ENCODE measurements around the gene PPM1N.

PPM1N gene

GRCh38 chr19:45462174-45462573, 36.1 kb upstream of the PPM1N start:
- Histone ChIP-seq H3K9ac (ENCODE audit: low read length in 5 of 5) (no peak overlapping the region), H3K4me1 (ENCODE audit: control insufficient read depth in 5 of 5, insufficient read depth in 5 of 5, low read length in 5 of 5) (peaks cover 0 to 4% (median 3%) of the 10 kb centered on the region in 5 donors), H3K36me3 (ENCODE audit: control insufficient read depth in 5 of 5, insufficient read depth in 5 of 5, low read length in 5 of 5) (no peaks in the 10 kb centered on the region), H3K9me3 (ENCODE audit: control insufficient read depth in 5 of 5, low read length in 5 of 5) (no peaks in the 10 kb centered on the region), H3K27me3 (ENCODE audit: control insufficient read depth in 5 of 5, insufficient read depth in 4 of 5, low read length in 5 of 5) (peaks cover 0 to 3% (median 0%) of the 10 kb centered on the region in 5 donors), H3K4me3 (ENCODE audit: low read depth in 1 of 5, low read length in 5 of 5) (no peak overlapping the region), H3K27ac (ENCODE audit: low read depth, low read length) (no peak overlapping the region)

- no peak overlapping the region for H3K9ac ChIP-seq (ENCODE audit: low read length in 5 of 5)
- no peaks in the 10 kb centered on the region for H3K9me3 ChIP-seq (ENCODE audit: control insufficient read depth in 5 of 5, low read length in 5 of 5)
- no peaks in the 10 kb centered on the region for H3K36me3 ChIP-seq (ENCODE audit: control insufficient read depth in 5 of 5, insufficient read depth in 5 of 5, low read length in 5 of 5)
- H3K4me1 ChIP-seq (ENCODE audit: control insufficient read depth in 5 of 5, insufficient read depth in 5 of 5, low read length in 5 of 5) = peaks cover 0 to 9% (median 7%) of the 10 kb centered on the region in 5 donors
- H3K27ac ChIP-seq (ENCODE audit: low read depth, low read length) = no peak overlapping the region
- H3K4me3 ChIP-seq (ENCODE audit: low read depth in 1 of 5, low read length in 5 of 5) = no peak overlapping the region
- peaks cover 0 to 3% (median 0%) of the 10 kb centered on the region in 5 donors for H3K27me3 ChIP-seq (ENCODE audit: control insufficient read depth in 5 of 5, insufficient read depth in 4 of 5, low read length in 5 of 5)
Observed at GRCh38 chr19:45463241-45463640, 35.0 kb upstream of the PPM1N start.

DNA sequence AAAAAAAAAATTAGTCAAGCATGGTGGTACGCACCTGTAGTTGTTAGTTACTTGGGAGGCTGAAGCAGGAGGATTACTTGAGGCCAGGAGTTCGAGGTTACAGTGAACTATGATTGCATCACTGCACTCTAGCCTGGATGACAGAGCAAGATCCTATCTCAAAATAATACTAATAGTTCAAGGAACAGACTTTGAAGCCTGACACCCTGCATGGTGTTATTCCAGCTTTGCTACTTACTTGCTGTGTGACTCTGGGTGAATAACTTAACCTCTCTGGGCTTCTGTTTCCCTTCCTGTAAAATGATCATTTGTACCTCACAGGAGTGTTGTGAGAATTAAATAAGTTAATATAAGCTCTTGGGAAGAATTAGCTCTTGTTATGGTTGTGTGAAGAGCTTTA, 34.0 kb upstream of the PPM1N start:
- Histone ChIP-seq H3K27me3 (ENCODE audit: control insufficient read depth in 5 of 5, insufficient read depth in 4 of 5, low read length in 5 of 5) (peaks cover 0 to 3% (median 0%) of the 10 kb centered on the region in 5 donors), H3K9ac (ENCODE audit: low read length in 5 of 5) (no peak overlapping the region), H3K9me3 (ENCODE audit: control insufficient read depth in 5 of 5, low read length in 5 of 5) (no peaks in the 10 kb centered on the region), H3K4me3 (ENCODE audit: low read depth in 1 of 5, low read length in 5 of 5) (no peak overlapping the region), H3K4me1 (ENCODE audit: control insufficient read depth in 5 of 5, insufficient read depth in 5 of 5, low read length in 5 of 5) (peaks cover 0 to 15% (median 8%) of the 10 kb centered on the region in 5 donors), H3K36me3 (ENCODE audit: control insufficient read depth in 5 of 5, insufficient read depth in 5 of 5, low read length in 5 of 5) (peaks cover 0 to under 1% (median 0%) of the 10 kb centered on the region in 5 donors), H3K27ac (ENCODE audit: low read depth, low read length) (no peak overlapping the region)

DNA sequence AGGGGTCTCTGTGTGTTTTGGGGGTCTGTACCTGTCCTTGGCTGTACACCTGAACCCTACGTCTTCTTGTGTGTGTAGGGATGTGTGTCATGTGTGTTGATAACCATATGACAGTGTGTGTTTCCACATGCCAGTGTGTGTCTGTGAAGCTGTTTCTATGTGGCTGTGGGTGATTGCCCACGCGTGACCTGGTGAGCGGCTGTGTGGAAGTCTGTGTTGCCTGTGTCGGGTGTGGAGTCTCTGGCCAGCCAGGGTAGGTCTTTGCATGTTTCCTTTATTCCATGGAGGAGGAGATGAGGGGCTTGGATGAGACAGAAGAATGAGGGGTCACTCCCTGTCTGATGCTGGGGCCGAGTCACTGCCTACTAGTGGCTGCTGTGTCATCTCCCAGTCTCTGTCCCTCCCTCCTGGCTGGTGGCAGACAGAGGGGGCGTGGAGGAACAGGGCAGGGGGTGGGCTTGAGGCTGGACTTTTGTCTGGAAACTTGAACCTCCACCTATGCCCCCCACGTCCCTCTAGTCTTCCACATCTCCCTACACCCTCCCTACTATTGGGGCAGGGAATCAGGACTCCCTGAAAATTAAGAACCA, 33.3 kb upstream of the PPM1N start:
- H3K4me3 ChIP-seq (ENCODE audit: low read depth in 1 of 5, low read length in 5 of 5) = no peak overlapping the region
- H3K27me3 ChIP-seq (ENCODE audit: control insufficient read depth in 5 of 5, insufficient read depth in 4 of 5, low read length in 5 of 5) = peaks cover 0 to 3% (median 0%) of the 10 kb centered on the region in 5 donors
- peaks cover 2 to 22% (median 12%) of the 10 kb centered on the region in 5 donors for H3K4me1 ChIP-seq (ENCODE audit: control insufficient read depth in 5 of 5, insufficient read depth in 5 of 5, low read length in 5 of 5)
- peaks cover 0 to 7% (median 6%) of the 10 kb centered on the region in 5 donors for H3K36me3 ChIP-seq (ENCODE audit: control insufficient read depth in 5 of 5, insufficient read depth in 5 of 5, low read length in 5 of 5)
- no peak overlapping the region for H3K27ac ChIP-seq (ENCODE audit: low read depth, low read length)
- H3K9me3 ChIP-seq (ENCODE audit: control insufficient read depth in 5 of 5, low read length in 5 of 5) = no peaks in the 10 kb centered on the region
- no peak overlapping the region for H3K9ac ChIP-seq (ENCODE audit: low read length in 5 of 5)

DNA sequence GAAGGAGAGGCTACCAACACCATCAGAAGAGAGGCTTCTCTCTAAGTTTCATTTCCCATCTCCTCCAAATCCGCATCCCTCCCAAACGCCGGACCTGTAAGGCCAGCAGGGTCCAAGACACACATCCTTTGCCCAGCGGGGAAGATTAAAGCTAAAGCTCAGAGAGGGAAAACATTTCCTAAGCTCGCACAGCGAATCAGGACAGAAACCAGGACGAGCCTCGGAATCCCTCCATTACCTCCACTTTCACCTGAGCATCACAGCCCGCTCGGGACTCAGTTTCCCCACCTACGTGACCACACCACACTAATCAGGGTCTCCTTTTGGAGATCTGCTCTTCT, 31.2 kb upstream of the PPM1N start:
- H3K36me3 ChIP-seq (ENCODE audit: control insufficient read depth in 5 of 5, insufficient read depth in 5 of 5, low read length in 5 of 5) = peaks cover 0 to 29% (median 28%) of the 10 kb centered on the region in 5 donors
- H3K4me1 ChIP-seq (ENCODE audit: control insufficient read depth in 5 of 5, insufficient read depth in 5 of 5, low read length in 5 of 5) = peaks cover 6 to 41% (median 23%) of the 10 kb centered on the region in 5 donors
- H3K4me3 ChIP-seq (ENCODE audit: low read depth in 1 of 5, low read length in 5 of 5) = peak overlapping the region; percentile 61 to 100 (median 99)
- peak overlapping the region; percentile 83 for H3K27ac ChIP-seq (ENCODE audit: low read depth, low read length)
- peaks cover 0 to 7% (median 0%) of the 10 kb centered on the region in 5 donors for H3K27me3 ChIP-seq (ENCODE audit: control insufficient read depth in 5 of 5, insufficient read depth in 4 of 5, low read length in 5 of 5)
- H3K9ac ChIP-seq (ENCODE audit: low read length in 5 of 5) = peak overlapping the region in 4 of 5 donors; percentile 26 to 99 (median 96)
- no peaks in the 10 kb centered on the region for H3K9me3 ChIP-seq (ENCODE audit: control insufficient read depth in 5 of 5, low read length in 5 of 5)

- Histone ChIP-seq H3K4me1 (ENCODE audit: control insufficient read depth in 5 of 5, insufficient read depth in 5 of 5, low read length in 5 of 5) (peaks cover 6 to 47% (median 23%) of the 10 kb centered on the region in 5 donors), H3K9ac (ENCODE audit: low read length in 5 of 5) (peak within 1 kb of the TSS; percentile 81 to 99 (median 94)), H3K4me3 (ENCODE audit: low read depth in 1 of 5, low read length in 5 of 5) (peak within 1 kb of the TSS; percentile 99 to 100 (median 99)), H3K27ac (ENCODE audit: low read depth, low read length) (peak within 1 kb of the TSS; percentile 83), H3K27me3 (ENCODE audit: control insufficient read depth in 5 of 5, insufficient read depth in 4 of 5, low read length in 5 of 5) (peaks cover 0 to 9% (median 0%) of the 10 kb centered on the region in 5 donors), H3K9me3 (ENCODE audit: control insufficient read depth in 5 of 5, low read length in 5 of 5) (no peaks in the 10 kb centered on the region), H3K36me3 (ENCODE audit: control insufficient read depth in 5 of 5, insufficient read depth in 5 of 5, low read length in 5 of 5) (peaks cover 0 to 34% (median 31%) of the 10 kb centered on the region in 5 donors)
Observed at GRCh38 chr19:45467456-45468158, 30.6 kb upstream of the PPM1N start, which contains the start of gene FOSB. FOSB (plus strand) TSS chr19:45467996; CDS start chr19:45468587, 591 bp downstream.

DNA sequence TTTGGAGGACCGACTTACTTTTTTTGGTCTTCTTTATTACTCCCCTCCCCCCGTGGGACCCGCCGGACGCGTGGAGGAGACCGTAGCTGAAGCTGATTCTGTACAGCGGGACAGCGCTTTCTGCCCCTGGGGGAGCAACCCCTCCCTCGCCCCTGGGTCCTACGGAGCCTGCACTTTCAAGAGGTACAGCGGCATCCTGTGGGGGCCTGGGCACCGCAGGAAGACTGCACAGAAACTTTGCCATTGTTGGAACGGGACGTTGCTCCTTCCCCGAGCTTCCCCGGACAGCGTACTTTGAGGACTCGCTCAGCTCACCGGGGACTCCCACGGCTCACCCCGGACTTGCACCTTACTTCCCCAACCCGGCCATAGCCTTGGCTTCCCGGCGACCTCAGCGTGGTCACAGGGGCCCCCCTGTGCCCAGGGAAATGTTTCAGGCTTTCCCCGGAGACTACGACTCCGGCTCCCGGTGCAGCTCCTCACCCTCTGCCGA, 30.0 kb upstream of the PPM1N start:
- Histone ChIP-seq H3K9me3 (ENCODE audit: control insufficient read depth in 5 of 5, low read length in 5 of 5) (no peaks in the 10 kb centered on the region), H3K9ac (ENCODE audit: low read length in 5 of 5) (peak overlapping the region; percentile 81 to 99 (median 94)), H3K27me3 (ENCODE audit: control insufficient read depth in 5 of 5, insufficient read depth in 4 of 5, low read length in 5 of 5) (peaks cover 0 to 9% (median 0%) of the 10 kb centered on the region in 5 donors), H3K36me3 (ENCODE audit: control insufficient read depth in 5 of 5, insufficient read depth in 5 of 5, low read length in 5 of 5) (peaks cover 0 to 39% (median 36%) of the 10 kb centered on the region in 5 donors), H3K27ac (ENCODE audit: low read depth, low read length) (peak overlapping the region; percentile 83), H3K4me3 (ENCODE audit: low read depth in 1 of 5, low read length in 5 of 5) (peak overlapping the region; percentile 99 to 100 (median 99)), H3K4me1 (ENCODE audit: control insufficient read depth in 5 of 5, insufficient read depth in 5 of 5, low read length in 5 of 5) (peaks cover 6 to 48% (median 23%) of the 10 kb centered on the region in 5 donors)

DNA sequence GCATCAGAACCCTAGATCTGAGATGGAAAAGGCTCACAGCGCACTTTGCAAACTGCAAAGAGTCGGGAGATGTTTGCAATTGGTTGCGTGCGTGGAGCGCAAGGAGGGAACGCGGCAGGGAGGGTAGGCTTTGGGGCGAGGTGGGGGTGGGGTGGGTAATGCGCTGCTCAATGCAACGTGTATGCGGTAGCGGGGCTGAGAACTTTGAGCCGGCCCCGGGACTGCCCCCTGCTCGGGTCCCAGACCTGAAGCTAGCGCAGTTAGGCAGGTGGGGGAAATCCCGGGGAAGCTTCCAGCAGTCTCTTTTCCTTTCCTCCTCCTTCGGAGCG, 29.5 kb upstream of the PPM1N start:
- Histone ChIP-seq H3K36me3 (ENCODE audit: control insufficient read depth in 5 of 5, insufficient read depth in 5 of 5, low read length in 5 of 5) (peaks cover 0 to 41% (median 36%) of the 10 kb centered on the region in 5 donors), H3K4me1 (ENCODE audit: control insufficient read depth in 5 of 5, insufficient read depth in 5 of 5, low read length in 5 of 5) (peaks cover 6 to 48% (median 23%) of the 10 kb centered on the region in 5 donors), H3K9ac (ENCODE audit: low read length in 5 of 5) (peak overlapping the region; percentile 81 to 99 (median 94)), H3K4me3 (ENCODE audit: low read depth in 1 of 5, low read length in 5 of 5) (peak overlapping the region; percentile 99 to 100 (median 99)), H3K27me3 (ENCODE audit: control insufficient read depth in 5 of 5, insufficient read depth in 4 of 5, low read length in 5 of 5) (peaks cover 0 to 9% (median 2%) of the 10 kb centered on the region in 5 donors), H3K27ac (ENCODE audit: low read depth, low read length) (peak overlapping the region; percentile 83), H3K9me3 (ENCODE audit: control insufficient read depth in 5 of 5, low read length in 5 of 5) (no peaks in the 10 kb centered on the region)

- H3K9ac ChIP-seq (ENCODE audit: low read length in 5 of 5) = peak overlapping the region; percentile 81 to 99 (median 94)
Observed at GRCh38 chr19:45469132-45469944, 28.9 kb upstream of the PPM1N start.

More at GRCh38 chr19:45469132-45469944, 28.9 kb upstream of the PPM1N start:
- peaks cover 7 to 48% (median 23%) of the 10 kb centered on the region in 5 donors for H3K4me1 ChIP-seq (ENCODE audit: control insufficient read depth in 5 of 5, insufficient read depth in 5 of 5, low read length in 5 of 5)
- H3K36me3 ChIP-seq (ENCODE audit: control insufficient read depth in 5 of 5, insufficient read depth in 5 of 5, low read length in 5 of 5) = peaks cover 0 to 42% (median 36%) of the 10 kb centered on the region in 5 donors
- no peaks in the 10 kb centered on the region for H3K9me3 ChIP-seq (ENCODE audit: control insufficient read depth in 5 of 5, low read length in 5 of 5)
- peak overlapping the region; percentile 99 to 100 (median 99) for H3K4me3 ChIP-seq (ENCODE audit: low read depth in 1 of 5, low read length in 5 of 5)
- H3K27ac ChIP-seq (ENCODE audit: low read depth, low read length) = peak overlapping the region; percentile 83
- H3K27me3 ChIP-seq (ENCODE audit: control insufficient read depth in 5 of 5, insufficient read depth in 4 of 5, low read length in 5 of 5) = peaks cover 0 to 9% (median 2%) of the 10 kb centered on the region in 5 donors

All from subcutaneous abdominal adipose tissue (tissue), 5 donors.